D721Med (cell line): ENCODE data around the gene SCRN2.

ENCODE experiments used
- DNase-seq: peaks from one replicate; pipeline ENCODE4 v3.0.0; 2011; ENCODE audit warnings: low spot score; ENCODE audit not compliant: insufficient read length
- FAIRE-seq: peaks from 2 replicates; lab custom pipeline; 2011; peaks lifted over from hg19 to GRCh38; lab: Jason Lieb, UNC
- TF ChIP-seq, protein P1 (sequence below): IDR thresholded peaks from 2 replicates; pipeline ENCODE4 v1.5.1; 2012; ENCODE audit warnings: mild to moderate bottlenecking, control low read depth; ENCODE audit not compliant: insufficient read depth; ENCODE audit errors: missing control alignments

SCRN2 gene

DNA sequence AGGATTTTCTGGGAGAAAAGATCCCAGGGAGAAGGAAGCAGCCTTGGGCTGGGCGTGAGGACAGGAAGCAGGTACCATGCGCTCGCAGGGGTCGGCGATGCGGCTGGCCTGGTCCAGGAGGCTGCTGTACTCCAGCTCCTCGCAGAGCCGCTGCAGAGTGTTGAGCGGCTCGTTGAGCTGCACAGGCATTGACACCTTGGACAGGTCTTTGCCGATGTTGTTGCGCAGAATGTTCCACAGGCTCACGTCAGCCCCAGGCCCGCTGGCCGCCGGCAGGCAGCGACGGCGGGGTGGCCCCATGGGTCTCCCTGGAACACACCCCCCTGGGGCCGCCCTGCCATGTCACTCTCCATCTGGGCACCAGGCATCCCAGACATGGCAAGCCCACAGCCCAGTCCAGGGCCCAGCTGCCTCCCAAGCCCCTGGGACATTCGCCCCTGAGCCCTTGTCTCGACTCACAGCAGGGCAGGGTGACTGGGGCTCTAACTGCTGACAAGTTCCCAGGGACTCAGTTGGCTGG, 27.5 kb downstream of the SCRN2 start:
- no peak for FAIRE-seq
- no peak for DNase-seq
- TF ChIP-seq, protein P1, sequence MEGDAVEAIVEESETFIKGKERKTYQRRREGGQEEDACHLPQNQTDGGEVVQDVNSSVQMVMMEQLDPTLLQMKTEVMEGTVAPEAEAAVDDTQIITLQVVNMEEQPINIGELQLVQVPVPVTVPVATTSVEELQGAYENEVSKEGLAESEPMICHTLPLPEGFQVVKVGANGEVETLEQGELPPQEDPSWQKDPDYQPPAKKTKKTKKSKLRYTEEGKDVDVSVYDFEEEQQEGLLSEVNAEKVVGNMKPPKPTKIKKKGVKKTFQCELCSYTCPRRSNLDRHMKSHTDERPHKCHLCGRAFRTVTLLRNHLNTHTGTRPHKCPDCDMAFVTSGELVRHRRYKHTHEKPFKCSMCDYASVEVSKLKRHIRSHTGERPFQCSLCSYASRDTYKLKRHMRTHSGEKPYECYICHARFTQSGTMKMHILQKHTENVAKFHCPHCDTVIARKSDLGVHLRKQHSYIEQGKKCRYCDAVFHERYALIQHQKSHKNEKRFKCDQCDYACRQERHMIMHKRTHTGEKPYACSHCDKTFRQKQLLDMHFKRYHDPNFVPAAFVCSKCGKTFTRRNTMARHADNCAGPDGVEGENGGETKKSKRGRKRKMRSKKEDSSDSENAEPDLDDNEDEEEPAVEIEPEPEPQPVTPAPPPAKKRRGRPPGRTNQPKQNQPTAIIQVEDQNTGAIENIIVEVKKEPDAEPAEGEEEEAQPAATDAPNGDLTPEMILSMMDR: no peak

DNA sequence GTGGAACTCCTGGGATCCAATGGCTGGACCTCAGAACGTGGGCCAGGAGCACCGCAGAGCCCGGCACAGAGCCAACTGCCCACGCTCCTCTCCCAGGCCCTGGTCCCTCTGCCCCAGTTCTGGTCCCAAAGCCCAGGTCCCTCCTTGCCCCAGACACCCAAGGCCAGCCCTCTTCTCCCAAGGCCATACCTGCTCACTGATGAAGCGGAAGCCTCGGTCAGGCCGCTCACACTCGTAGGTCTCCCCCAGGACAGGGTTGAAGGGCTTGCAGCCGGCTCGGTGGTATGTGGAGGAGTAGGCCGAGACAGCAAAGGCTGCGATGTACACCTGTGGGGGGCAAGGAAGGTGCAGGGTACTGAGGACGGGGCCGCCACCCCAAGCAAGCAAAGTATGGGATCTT, 28.0 kb downstream of the SCRN2 start:
- TF ChIP-seq, protein P1: no peak
- DNase-seq: no peak
- FAIRE-seq: no peak

DNA sequence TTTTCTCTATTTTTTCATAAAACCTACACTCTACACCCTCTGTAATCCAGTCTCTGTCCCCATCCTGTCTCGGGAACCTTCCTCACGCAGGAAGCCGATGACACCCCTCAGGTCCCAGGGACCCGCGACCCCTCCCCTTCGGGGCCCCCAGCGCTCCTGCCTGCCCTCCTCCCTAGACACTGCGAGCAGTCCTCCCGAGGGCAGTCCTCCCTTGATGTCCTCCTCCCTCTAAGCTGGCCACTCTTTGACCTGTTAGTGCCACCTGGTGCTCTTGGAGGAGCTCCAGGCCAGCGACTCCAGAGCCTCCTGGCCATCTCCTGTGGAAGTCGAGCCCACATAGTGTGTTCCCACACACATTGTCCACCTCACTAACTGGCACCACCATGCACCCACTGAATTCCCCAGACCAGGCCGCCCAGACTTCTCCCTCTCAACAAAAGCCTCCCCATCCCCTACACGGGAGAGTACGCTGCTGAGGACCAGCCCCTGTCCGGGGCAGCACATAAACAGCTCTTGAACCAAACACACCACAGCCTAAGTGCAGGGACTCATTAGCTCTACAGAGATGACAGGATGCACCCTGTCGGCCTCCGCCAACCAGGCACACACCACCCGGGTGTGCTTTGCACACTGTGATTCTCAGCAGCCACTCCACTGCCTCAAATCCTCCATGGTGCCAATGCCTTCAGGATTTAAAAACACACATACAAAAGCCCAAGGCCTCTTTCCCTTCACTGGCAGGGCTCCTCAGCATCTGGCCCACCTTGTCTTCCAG, 28.7 kb downstream of the SCRN2 start:
- TF ChIP-seq, protein P1: no peak
- no peak for FAIRE-seq
- DNase-seq: no peak

DNA sequence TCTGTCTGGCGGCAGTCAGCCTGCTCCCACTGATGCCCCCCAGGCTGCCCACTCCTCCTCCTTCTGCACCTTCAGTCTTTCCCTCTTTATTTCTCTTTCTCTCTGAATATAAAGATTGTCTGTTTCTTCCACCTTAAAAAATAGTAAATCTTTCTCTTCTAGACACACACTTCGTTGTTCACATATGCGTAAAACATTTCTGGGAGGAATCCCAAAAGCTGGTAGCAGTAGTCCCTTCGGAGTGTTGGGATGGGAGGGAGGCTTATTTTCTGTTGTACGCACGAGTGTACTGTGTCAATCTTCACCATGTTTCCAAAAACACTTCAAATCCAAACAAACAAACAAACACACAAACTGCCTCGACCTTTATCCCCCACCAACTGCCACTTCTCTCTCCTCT, 29.4 kb downstream of the SCRN2 start:
- no peak for FAIRE-seq
- DNase-seq: no peak
- TF ChIP-seq, protein P1: no peak

DNA sequence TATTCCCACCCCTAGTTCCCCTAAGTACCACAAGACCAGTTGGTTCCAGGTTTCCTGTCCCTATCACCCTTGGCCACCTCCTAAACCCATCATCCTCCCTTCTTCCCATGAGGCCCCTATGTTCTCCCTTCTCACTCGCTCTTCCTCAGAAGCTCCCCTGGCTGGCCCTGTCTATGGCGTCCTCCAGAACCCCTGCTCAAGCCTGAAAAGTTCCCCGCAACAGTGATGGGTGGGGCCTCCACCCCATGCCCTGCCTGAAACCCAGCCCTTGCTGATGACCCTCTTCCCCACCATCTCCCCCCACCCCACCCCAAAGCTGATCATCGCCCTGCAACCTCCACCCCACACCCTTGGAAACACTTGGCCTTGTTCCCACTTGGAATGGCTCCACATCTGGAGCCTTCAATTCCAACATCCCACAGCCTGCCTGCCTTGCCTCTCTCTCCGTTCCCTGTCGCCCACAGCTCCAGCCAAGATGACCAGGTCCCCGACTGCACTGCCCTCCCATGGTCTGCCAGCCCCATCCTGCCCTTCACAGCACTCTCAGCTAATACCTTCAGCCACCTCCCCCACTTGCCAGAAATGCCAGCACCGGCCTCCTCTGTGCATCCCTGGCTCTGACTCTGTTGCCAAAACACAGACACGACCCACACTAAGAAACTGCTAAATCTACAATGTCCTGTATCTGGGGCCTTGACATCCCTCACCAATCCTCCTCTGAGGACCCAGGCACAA, 30.0 kb downstream of the SCRN2 start:
- DNase-seq: no peak
- no peak for FAIRE-seq
- TF ChIP-seq, protein P1: no peak

DNA sequence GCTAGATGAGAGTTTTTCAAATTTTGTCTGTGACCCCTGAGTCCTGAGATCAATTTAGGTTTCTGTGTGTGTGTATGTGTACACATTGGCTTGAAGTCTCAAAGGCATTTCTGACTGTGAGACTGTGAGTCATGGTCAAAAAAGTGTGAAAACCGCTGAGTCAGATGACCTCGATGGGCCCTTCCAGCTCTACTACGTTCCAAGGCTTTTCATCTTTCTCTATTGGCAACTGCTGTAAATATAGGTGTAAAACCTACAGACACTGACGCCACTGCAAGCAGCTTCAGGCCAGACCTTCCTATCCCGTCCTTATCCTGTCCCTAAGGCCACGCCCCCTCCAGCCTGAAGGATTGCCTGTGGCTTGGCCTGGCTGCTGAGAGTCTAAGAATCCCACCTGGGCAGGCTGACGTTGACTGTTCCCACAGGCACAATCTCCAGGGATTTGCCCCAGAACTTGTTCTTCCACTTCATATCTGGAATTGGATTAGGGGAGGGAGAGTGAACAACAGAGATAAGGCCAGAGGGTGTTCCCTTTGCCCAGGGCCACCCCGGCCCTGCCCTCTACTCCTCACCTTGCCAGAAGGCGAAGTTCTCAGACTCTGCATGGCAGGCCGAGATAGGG, 30.8 kb downstream of the SCRN2 start:
- TF ChIP-seq, protein P1: no peak
- FAIRE-seq: no peak
- DNase-seq: peak; percentile 48
